Heart right ventricle (tissue), 16 donors: Measurements from ENCODE around the gene MINDY4. TPM values are rescaled to one million over a fixed set of nuclear protein-coding genes. Genes with fewer than 3 reads are reported as not detected.
A peak's percentile ranks its signal among the peaks of the same experiment; 100 is the strongest.

Source experiments
- ATAC-seq, 8 donors: fragments of 200-7000 bp; cut with Tn5 transposase; one replicate each; pipeline ENCODE4 v1.9.1; 2020; ENCODE audit warnings: mild to moderate bottlenecking in 8 of 8, moderate library complexity in 8 of 8, moderate number of reproducible peaks in 1 of 8
- DNase-seq, 2 donors: peaks; one replicate each; pipeline ENCODE4 v3.0.0-alpha.2; 2020
- H3K27ac ChIP-seq, 10 donors: fragments of 200-600 bp; sonication (generic) in 2 of 10; one replicate each; pipeline versions ENCODE4 v1.5.0 to v1.8.0; 2020 to 2022; ENCODE audit warnings: mild to moderate bottlenecking in 3 of 10
- H3K27me3 ChIP-seq, 7 donors: fragments of 200-600 bp; one replicate each; pipeline ENCODE4 v1.8.0; 2021 to 2022; ENCODE audit warnings: mild to moderate bottlenecking in 2 of 7
- H3K36me3 ChIP-seq, 9 donors: fragments of 200-600 bp; sonication (generic) in 1 of 9; one replicate each; pipeline versions ENCODE4 v1.5.0 to v1.8.0; 2020 to 2022; ENCODE audit warnings: mild to moderate bottlenecking in 2 of 9
- H3K4me1 ChIP-seq, 9 donors: fragments of 200-600 bp; sonication (generic) in 1 of 9; one replicate each; pipeline versions ENCODE4 v1.5.0 to v1.8.0; 2020 to 2022; ENCODE audit warnings: mild to moderate bottlenecking in 4 of 9
- H3K4me3 ChIP-seq, 10 donors: fragments of 200-600 bp; sonication (generic) in 2 of 10; one replicate each; pipeline versions ENCODE4 v1.5.0 to v1.8.0; 2020 to 2022; ENCODE audit warnings: mild to moderate bottlenecking in 7 of 10, moderate library complexity in 2 of 10
- H3K9me3 ChIP-seq, 11 donors: fragments of 200-600 bp in 10 of 11; sonication (generic) in 2 of 11; one replicate each; pipeline versions ENCODE4 v1.5.0 to v1.8.0; 2013 to 2022; ENCODE audit warnings: mild to moderate bottlenecking in 2 of 11, control low read depth in 1 of 11, moderate library complexity in 1 of 11
- WGBS, 2 donors: extraction: QIAGEN DNeasy Blood & Tissue Kit; methylation state at CpG; one replicate each; pipeline ENCODE4 v1.1.7; 2013; ENCODE audit warnings: inconsistent platforms in 1 of 2; 5-methylcytosine and 5-hydroxymethylcytosine counted together
- intact Hi-C, 10 donors: fragments of 100-400 bp; cut with DNase I; formaldehyde crosslinking; loops; one replicate each; pipeline versions ENCODE4 v1.11.1 to v1.14.2; 2022
- polyA plus RNA-seq, 2 donors: library from polyadenylated mRNA; stranded (reverse); fragments of 200-250 nt; gene quantifications; one replicate each; pipeline ENCODE4 v1.2.3, GENCODE V29; 2013
- total RNA-seq, 10 donors: library from RNA; stranded (reverse); fragmentation: NEBNext Ultra II Directional in 3 of 10; extraction: Animal tissue kit (Norgen Biotek cat#: 25700) in 3 of 10; gene quantifications; one replicate each; pipeline versions ENCODE4 v1.2.1 to v1.2.4, GENCODE V29; 2021 to 2023
- TF ChIP-seq, protein P1 (sequence below), 9 donors: fragments of 200-600 bp; sonication (generic) in 2 of 9; IDR thresholded peaks; one replicate each; pipeline versions ENCODE4 v1.5.0 to v1.8.0; 2021 to 2022; ENCODE audit warnings: antibody characterized with exemption in 9 of 9, mild to moderate bottlenecking in 5 of 9, moderate library complexity in 1 of 9
- donor health status: Arrhythmogenic right ventricular cardiomyopathy.
- donor health status: ischemic (EF 13 %, LVEDD 7.1; RV severe dilation, severe dysfunction).
- donor health status: healthy with polysubstance abuse.
- donor health status: DM: no; HTN: yes; CAD: no.
- donor health status: DM: no; HTN: no; CAD: no.
- donor health status: ischemic (EF 25% LVEDD 6.9; RV normal size, moderate dysfunction).
- donor health status: ischemic (EF 25% LVEDD 5.7; RV mildly dilated, moderate dysfunction).
- donor health status: healthy.
- donor health status: DM: yes; HTN: yes; CAD: no.
- donor health status: Ischemic cardiomyopathy.
- donor health status: ischemic (EF 35%, LVEDD 5.7; RV mildly dilated, moderate dysfunction).
- donor health status: nonischemic (EF 11% LVEDD 7.7; RV severe dilation, severe dysfunction).
- donor health status: DM: yes; HTN: yes; CAD: no.
- donor health status: PGD.
- donor health status: ischemic (EF 29% LVEDD 5.4; RV normal size, mild dysfunction).
- donor health status: nonischemic (EF 23%, LVEDD 6.1; RV moderate dilation, normal function).

Gene MINDY4
- total and polyA plus RNA-seq, 12 donors: 1.9 to 5.4 (median 2.8) TPM

DNA sequence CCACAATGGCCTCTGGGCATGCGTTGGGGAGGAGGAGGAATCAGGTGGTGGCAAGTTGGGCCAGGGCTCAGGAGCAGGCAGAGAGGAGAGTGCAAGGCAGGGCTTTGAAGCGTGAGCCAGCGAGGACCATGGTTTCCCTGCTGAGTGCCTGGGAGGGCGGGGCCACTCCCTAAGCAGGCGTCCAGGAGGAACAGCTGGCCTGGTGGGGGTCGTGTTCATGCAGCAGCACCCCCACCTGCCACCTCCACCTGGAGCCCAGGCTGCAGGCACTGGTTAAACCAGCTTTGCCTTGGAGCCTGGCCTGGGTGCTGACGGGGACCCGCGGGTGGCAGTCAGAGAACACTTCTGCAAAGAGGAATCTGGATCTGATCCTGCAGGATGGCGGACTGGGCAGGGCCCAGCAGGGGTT is 116.3 kb downstream of the MINDY4 start:
- Histone ChIP-seq H3K4me1 (peaks cover 0 to 39% (median 12%) of the 10 kb centered on the region in 9 donors), H3K36me3 (peaks cover 0 to 3% (median 0%) of the 10 kb centered on the region in 9 donors), H3K27me3 (no peaks in the 10 kb centered on the region), H3K27ac (no peak overlapping the region), H3K9me3 (no peaks in the 10 kb centered on the region), H3K4me3 (no peak overlapping the region)
- ATAC-seq (no peak), DNase-seq (no peak)
- intact Hi-C loops: no loop called here
- 80 to 81% methylated on average over 10 of the region's 10 CpGs for WGBS, 2 donors
- TF ChIP-seq, protein P1, sequence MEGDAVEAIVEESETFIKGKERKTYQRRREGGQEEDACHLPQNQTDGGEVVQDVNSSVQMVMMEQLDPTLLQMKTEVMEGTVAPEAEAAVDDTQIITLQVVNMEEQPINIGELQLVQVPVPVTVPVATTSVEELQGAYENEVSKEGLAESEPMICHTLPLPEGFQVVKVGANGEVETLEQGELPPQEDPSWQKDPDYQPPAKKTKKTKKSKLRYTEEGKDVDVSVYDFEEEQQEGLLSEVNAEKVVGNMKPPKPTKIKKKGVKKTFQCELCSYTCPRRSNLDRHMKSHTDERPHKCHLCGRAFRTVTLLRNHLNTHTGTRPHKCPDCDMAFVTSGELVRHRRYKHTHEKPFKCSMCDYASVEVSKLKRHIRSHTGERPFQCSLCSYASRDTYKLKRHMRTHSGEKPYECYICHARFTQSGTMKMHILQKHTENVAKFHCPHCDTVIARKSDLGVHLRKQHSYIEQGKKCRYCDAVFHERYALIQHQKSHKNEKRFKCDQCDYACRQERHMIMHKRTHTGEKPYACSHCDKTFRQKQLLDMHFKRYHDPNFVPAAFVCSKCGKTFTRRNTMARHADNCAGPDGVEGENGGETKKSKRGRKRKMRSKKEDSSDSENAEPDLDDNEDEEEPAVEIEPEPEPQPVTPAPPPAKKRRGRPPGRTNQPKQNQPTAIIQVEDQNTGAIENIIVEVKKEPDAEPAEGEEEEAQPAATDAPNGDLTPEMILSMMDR (IDR thresholded peaks at IDR 0.05): no peak

DNA sequence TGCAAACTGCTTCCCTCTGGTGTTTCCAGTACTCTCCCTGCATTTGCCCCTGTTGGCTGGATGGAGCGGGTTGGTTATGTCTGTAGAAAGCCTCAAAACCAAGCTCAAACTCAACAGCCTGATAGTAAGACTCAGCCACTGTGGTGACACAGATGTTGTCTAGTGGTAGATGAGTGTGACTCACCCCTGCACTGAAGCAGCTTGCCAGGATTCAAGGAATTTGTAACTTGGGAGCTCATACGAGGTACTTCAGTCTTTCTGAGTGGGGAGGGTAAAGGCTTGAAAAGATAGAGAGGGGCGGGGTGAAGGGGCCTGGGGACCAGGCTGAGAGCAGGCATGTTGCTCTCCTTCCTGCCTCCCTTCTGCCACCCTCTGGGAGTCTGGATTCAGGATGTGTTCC is 117.5 kb downstream of the MINDY4 start:
- 48 to 56% methylated on average over 3 of the region's 3 CpGs for WGBS, 2 donors
- peaks cover 3 to 52% (median 25%) of the 10 kb centered on the region in 9 donors for H3K4me1 ChIP-seq
- peak overlapping the region in 1 of 10 donors; percentile 26 for H3K27ac ChIP-seq
- no peaks in the 10 kb centered on the region for H3K27me3 ChIP-seq
- peak in 6 of 8 donors; percentile 26 to 81 (median 38) for ATAC-seq
- no peaks in the 10 kb centered on the region for H3K9me3 ChIP-seq
- TF ChIP-seq, protein P1 (IDR thresholded peaks at IDR 0.05): peak in 2 of 9 donors; percentile 11 to 16
- no peak overlapping the region for H3K4me3 ChIP-seq
- intact Hi-C loops: no loop called here
- no peak for DNase-seq
- peaks cover 0 to 3% (median 0%) of the 10 kb centered on the region in 9 donors for H3K36me3 ChIP-seq

DNA sequence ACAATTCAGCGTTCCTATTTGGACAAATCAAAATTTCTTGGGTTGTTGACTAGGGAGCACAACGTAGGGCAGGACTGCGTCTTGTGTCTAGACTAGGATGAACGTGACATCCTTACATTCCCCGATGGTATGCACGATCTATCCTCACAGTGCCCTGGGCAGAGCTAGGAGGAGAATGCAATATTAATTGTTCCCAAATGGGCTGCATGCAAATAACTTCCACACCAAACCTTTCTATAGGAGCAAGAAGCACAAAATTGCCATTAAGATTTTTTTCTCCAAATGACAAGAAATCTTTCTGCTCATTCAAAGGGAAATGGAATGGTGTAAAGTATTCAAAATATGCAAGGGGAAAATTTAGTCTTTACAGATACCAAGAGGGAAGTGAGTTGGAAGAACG is 119.0 kb downstream of the MINDY4 start:
- no peak overlapping the region for H3K27ac ChIP-seq
- no peak for ATAC-seq
- DNase-seq: no peak
- TF ChIP-seq, protein P1 (IDR thresholded peaks at IDR 0.05): no peak
- H3K36me3 ChIP-seq: no peaks in the 10 kb centered on the region
- 97 to 98% methylated on average over 7 of the region's 7 CpGs for WGBS, 2 donors
- H3K4me1 ChIP-seq: peaks cover 16 to 67% (median 39%) of the 10 kb centered on the region in 9 donors
- H3K9me3 ChIP-seq: no peaks in the 10 kb centered on the region
- no peaks in the 10 kb centered on the region for H3K27me3 ChIP-seq
- H3K4me3 ChIP-seq: no peak overlapping the region
- intact Hi-C loops: no loop called here

- WGBS, 2 donors: 44 to 46% methylated on average over 6 of the region's 6 CpGs
- TF ChIP-seq, protein P1 (IDR thresholded peaks at IDR 0.05): no peak
Measured at GRCh38 chr7:30893357-30893756, 122.1 kb downstream of the MINDY4 start.

More at GRCh38 chr7:30893357-30893756, 122.1 kb downstream of the MINDY4 start:
- Histone ChIP-seq H3K27ac (peak overlapping the region in 9 of 10 donors; percentile 3 to 76 (median 63)), H3K4me1 (peaks cover 16 to 74% (median 63%) of the 10 kb centered on the region in 9 donors), H3K9me3 (no peaks in the 10 kb centered on the region), H3K4me3 (no peak overlapping the region), H3K27me3 (no peaks in the 10 kb centered on the region), H3K36me3 (no peaks in the 10 kb centered on the region)
- DNase-seq (peak; percentile 65 to 68), ATAC-seq (peak; percentile 44 to 81 (median 74))
- intact Hi-C loops: no loop called here
